Activated B cell treated with CpG ODN at 0.5 μM for 24 hours (primary cell): ENCODE data around the gene SSH2. TPM values are rescaled to one million over a fixed set of nuclear protein-coding genes. Genes with fewer than 3 reads are reported as not detected.

Source experiments
- ATAC-seq: fragments of 200-7000 bp; cut with Tn5 transposase; one replicate; pipeline ENCODE4 v1.10.0; 2021; ENCODE audit warnings: low read depth, mild to moderate bottlenecking, moderate library complexity
- CTCF ChIA-PET: fragments of 350-600 bp; sonication (Branson Sonifier 250); formaldehyde crosslinking; loops from one replicate; lab custom pipeline; 2021; ENCODE audit warnings: antibody characterized with exemption; lab: Charles Lee
- POLR2A ChIA-PET: fragments of 350-600 bp; sonication (Branson Sonifier 250); formaldehyde crosslinking; loops from one replicate; lab custom pipeline; 2021; ENCODE audit warnings: antibody characterized with exemption; lab: Charles Lee
- DNase-seq: peaks from one replicate; pipeline ENCODE4 v3.0.0; 2022
- H3K27ac Mint-ChIP-seq: one replicate; pipeline ENCODE4 v1.8.0; 2020; ENCODE audit warnings: mixed read lengths
- H3K27me3 Mint-ChIP-seq: one replicate; pipeline ENCODE4 v1.8.0; 2021; ENCODE audit warnings: mixed read lengths
- H3K36me3 Mint-ChIP-seq: one replicate; pipeline ENCODE4 v1.8.0; 2021; ENCODE audit warnings: low read depth, mixed read lengths
- H3K4me1 Mint-ChIP-seq: one replicate; pipeline ENCODE4 v1.8.0; 2021; ENCODE audit warnings: mixed read lengths
- H3K4me3 Mint-ChIP-seq: one replicate; pipeline ENCODE4 v1.8.0; 2020; ENCODE audit warnings: mild to moderate bottlenecking, mixed read lengths
- H3K9me3 Mint-ChIP-seq: one replicate; pipeline ENCODE4 v1.8.0; 2020; ENCODE audit warnings: mixed read lengths
- intact Hi-C: fragments of 100-400 bp; cut with micrococcal nuclease; formaldehyde crosslinking; loops from one replicate; pipeline ENCODE4 v1.15.1; 2024
- total RNA-seq: library from RNA; stranded (reverse); gene quantifications from 2 replicates; pipeline ENCODE4 v1.2.3, GENCODE V29; 2022
- TF ChIP-seq, protein P1 (sequence below): fragments of 200-600 bp; IDR thresholded peaks from one replicate; pipeline ENCODE4 v1.8.0; 2022; ENCODE audit warnings: antibody characterized with exemption, mild to moderate bottlenecking

SSH2 gene
- total RNA-seq, 1 donor from 2014 or later: 95.7 TPM

DNA sequence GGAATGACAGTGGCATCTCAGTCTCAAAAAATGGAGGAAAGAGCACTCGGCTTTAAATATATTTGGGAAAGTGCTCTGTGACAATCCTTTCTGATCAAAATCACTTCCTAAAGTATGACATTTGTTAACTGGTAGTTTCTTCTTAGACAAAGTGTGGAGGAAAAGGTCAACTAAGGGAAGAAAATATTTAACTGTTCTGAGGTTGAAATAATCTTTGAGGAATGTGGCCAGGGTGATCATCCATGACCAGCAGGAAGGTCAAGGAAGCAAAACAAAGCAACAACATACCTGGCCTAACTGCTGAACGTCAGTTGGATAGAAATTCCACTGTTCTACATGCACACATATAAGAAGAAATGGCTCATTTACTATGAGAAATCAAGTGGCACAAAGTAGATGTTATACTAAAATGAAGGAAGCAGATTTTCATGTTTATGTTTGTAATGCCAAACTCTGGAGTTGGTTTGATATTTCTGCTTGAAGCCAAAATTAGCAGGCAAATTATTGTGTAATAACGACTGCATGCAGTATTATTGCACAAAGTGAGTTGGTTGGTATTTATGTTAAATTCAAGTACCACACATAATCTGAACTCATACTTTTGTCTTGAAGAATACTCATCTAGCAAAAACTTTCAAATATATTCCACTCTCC is 220.0 kb downstream of the SSH2 start:
- H3K36me3 Mint-ChIP-seq: peaks cover 29% of the 10 kb centered on the region
- no peaks in the 10 kb centered on the region for H3K9me3 Mint-ChIP-seq
- H3K27me3 Mint-ChIP-seq: no peaks in the 10 kb centered on the region
- CTCF ChIA-PET: no interaction called here
- peaks cover 93% of the 10 kb centered on the region for H3K4me1 Mint-ChIP-seq
- ATAC-seq: no peak
- TF ChIP-seq, protein P1, sequence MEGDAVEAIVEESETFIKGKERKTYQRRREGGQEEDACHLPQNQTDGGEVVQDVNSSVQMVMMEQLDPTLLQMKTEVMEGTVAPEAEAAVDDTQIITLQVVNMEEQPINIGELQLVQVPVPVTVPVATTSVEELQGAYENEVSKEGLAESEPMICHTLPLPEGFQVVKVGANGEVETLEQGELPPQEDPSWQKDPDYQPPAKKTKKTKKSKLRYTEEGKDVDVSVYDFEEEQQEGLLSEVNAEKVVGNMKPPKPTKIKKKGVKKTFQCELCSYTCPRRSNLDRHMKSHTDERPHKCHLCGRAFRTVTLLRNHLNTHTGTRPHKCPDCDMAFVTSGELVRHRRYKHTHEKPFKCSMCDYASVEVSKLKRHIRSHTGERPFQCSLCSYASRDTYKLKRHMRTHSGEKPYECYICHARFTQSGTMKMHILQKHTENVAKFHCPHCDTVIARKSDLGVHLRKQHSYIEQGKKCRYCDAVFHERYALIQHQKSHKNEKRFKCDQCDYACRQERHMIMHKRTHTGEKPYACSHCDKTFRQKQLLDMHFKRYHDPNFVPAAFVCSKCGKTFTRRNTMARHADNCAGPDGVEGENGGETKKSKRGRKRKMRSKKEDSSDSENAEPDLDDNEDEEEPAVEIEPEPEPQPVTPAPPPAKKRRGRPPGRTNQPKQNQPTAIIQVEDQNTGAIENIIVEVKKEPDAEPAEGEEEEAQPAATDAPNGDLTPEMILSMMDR: no peak
- intact Hi-C loops: no loop called here
- H3K4me3 Mint-ChIP-seq: peak overlapping the region; percentile 0
- POLR2A ChIA-PET: interaction anchor here (6.5 kb wide), 1 partner anchor 13 kb away, joined by 115 read pairs; no protein-coding TSS in a partner anchor
- no peak for DNase-seq
- peak overlapping the region; percentile 72 for H3K27ac Mint-ChIP-seq

DNA sequence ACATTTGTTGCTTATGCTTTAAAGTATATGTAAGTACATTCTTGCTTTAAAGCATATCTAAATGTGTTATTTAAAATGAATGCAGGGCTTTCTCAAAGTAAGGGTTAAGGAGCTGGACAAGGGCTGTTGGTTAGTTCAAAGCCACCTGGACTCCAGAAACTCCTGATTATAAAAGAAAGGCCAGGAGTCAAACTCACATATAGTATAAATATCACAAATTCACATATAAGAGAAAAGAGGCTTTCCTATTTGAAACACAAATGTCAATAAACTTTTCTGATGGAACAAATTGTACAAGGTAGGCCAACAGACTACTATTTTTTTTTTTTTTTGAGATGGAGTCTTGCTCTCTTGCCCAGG is 222.8 kb downstream of the SSH2 start:
- ChIA-PET CTCF (interaction anchor here (0.7 to 0.9 kb wide), 2 partner anchors 54 to 72 kb away, joined by 3 read pairs; no protein-coding TSS in a partner anchor), POLR2A (interaction anchor here (0.6 to 6.5 kb wide), 12 partner anchors 10 to 224 kb away, joined by 3 to 115 read pairs (median 6); no protein-coding TSS in a partner anchor)
- peaks cover 84% of the 10 kb centered on the region for H3K4me1 Mint-ChIP-seq
- intact Hi-C loops: no loop called here
- H3K9me3 Mint-ChIP-seq: no peaks in the 10 kb centered on the region
- no peaks in the 10 kb centered on the region for H3K27me3 Mint-ChIP-seq
- DNase-seq: no peak
- peaks cover 28% of the 10 kb centered on the region for H3K36me3 Mint-ChIP-seq
- TF ChIP-seq, protein P1: no peak
- no peak for ATAC-seq
- peak overlapping the region; percentile 79 for H3K4me3 Mint-ChIP-seq
- peak overlapping the region; percentile 98 for H3K27ac Mint-ChIP-seq

DNA sequence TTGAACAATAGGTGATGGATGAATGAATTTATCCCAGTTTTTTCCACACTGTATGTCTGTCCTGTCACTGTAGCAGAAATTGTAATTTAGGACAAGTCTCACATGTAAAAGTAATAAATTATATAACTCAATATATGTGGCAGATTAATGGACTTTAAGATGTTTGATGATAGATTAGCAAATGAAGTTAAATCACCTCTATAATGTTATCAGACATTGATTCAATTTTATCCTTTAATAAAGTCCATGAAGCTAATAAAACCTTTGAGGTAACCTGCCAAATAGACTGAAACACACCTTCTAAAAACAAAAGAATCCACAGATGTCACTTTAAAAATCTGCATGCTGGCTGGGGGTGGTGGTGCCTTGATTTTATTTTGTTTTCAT is 224.0 kb downstream of the SSH2 start:
- ChIA-PET CTCF (interaction anchor here (0.9 to 2.2 kb wide), 3 partner anchors 17 to 63 kb away, joined by 4 to 6 read pairs (median 4); no protein-coding TSS in a partner anchor), POLR2A (interaction anchor here (0.5 to 6.5 kb wide), 15 partner anchors 9 to 225 kb away, joined by 3 to 115 read pairs (median 5); no protein-coding TSS in a partner anchor)
- DNase-seq: no peak
- H3K27ac Mint-ChIP-seq: peak overlapping the region; percentile 98
- ATAC-seq: no peak
- intact Hi-C loops: loop anchor here (1.0 kb wide), 4 partner anchors 17 to 66 kb away; no protein-coding TSS in a partner anchor
- TF ChIP-seq, protein P1: no peak
- peaks cover 21% of the 10 kb centered on the region for H3K36me3 Mint-ChIP-seq
- H3K4me1 Mint-ChIP-seq: peaks cover 74% of the 10 kb centered on the region
- peak overlapping the region; percentile 79 for H3K4me3 Mint-ChIP-seq
- no peaks in the 10 kb centered on the region for H3K9me3 Mint-ChIP-seq
- H3K27me3 Mint-ChIP-seq: no peaks in the 10 kb centered on the region

DNA sequence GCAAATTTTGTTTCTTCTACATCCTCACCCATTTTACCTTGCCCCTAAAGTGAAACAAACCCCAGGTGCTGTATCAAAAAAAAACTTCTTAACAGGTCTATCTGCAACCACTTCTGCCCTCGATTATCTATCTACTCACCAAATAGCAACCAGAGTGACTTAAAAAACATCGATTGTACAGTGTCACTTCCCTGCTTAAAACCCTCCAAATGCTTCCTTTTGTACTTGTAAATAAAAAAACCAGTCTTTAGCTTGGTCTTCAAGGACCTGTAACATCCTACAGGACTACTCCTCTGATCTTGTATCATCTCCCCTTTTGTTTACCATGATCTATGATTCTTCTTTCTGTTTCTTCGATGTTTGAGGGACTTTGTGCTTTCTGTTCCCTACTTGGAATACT is 224.6 kb downstream of the SSH2 start:
- no peak for DNase-seq
- POLR2A ChIA-PET: interaction anchor here (0.5 to 6.5 kb wide), 15 partner anchors 8 to 421 kb away, joined by 3 to 115 read pairs (median 5); partner anchors contain the start of gene SSH2
- CTCF ChIA-PET: interaction anchor here (0.9 to 2.2 kb wide), 3 partner anchors 17 to 63 kb away, joined by 4 to 6 read pairs (median 4); no protein-coding TSS in a partner anchor

More for the DNA sequence above, 224.6 kb downstream of the SSH2 start:
- Mint-ChIP-seq H3K9me3 (no peaks in the 10 kb centered on the region), H3K36me3 (peaks cover 20% of the 10 kb centered on the region), H3K27me3 (no peaks in the 10 kb centered on the region), H3K4me1 (peaks cover 70% of the 10 kb centered on the region), H3K27ac (peak overlapping the region; percentile 98), H3K4me3 (peak overlapping the region; percentile 57)
- ATAC-seq: no peak
- TF ChIP-seq, protein P1: no peak
- intact Hi-C loops: no loop called here
